NCI-H2107 treated with DMSO at 0.1 percent for 48 hours (cell line): ENCODE results near the gene PARVB.

ENCODE experiments used
- DNase-seq: peaks from one replicate; lab custom pipeline; 2025; ENCODE audit not compliant: unreplicated experiment; lab: John Stamatoyannopoulos, UW

Gene PARVB

GRCh38 chr22:44086271-44087088 lies 62.4 kb downstream of the PARVB start:
- no peak for DNase-seq

GRCh38 chr22:44087089-44087430 lies 63.0 kb downstream of the PARVB start:
- DNase-seq: no peak

GRCh38 chr22:44088976-44089570 lies 65.0 kb downstream of the PARVB start:
- DNase-seq: no peak

- DNase-seq: no peak
Measured at GRCh38 chr22:44089717-44090570, 65.8 kb downstream of the PARVB start.

GRCh38 chr22:44090571-44090905 lies 66.4 kb downstream of the PARVB start:
- no peak for DNase-seq

GRCh38 chr22:44091021-44091721 lies 67.1 kb downstream of the PARVB start:
- no peak for DNase-seq

GRCh38 chr22:44091751-44092150 lies 67.6 kb downstream of the PARVB start:
- DNase-seq: no peak

GRCh38 chr22:44092636-44093220 lies 68.6 kb downstream of the PARVB start:
- no peak for DNase-seq

- no peak for DNase-seq
Measured at GRCh38 chr22:44093791-44094190, 69.7 kb downstream of the PARVB start.

GRCh38 chr22:44094751-44095302 lies 70.7 kb downstream of the PARVB start:
- no peak for DNase-seq

- DNase-seq: no peak
Measured at GRCh38 chr22:44096736-44097135, 72.6 kb downstream of the PARVB start.

- no peak for DNase-seq
Measured at GRCh38 chr22:44097263-44098020, 73.3 kb downstream of the PARVB start.

GRCh38 chr22:44098021-44098739 lies 74.1 kb downstream of the PARVB start:
- no peak for DNase-seq

GRCh38 chr22:44098966-44099530 lies 74.9 kb downstream of the PARVB start:
- no peak for DNase-seq

- no peak for DNase-seq
Measured at GRCh38 chr22:44099696-44100095, 75.6 kb downstream of the PARVB start.

GRCh38 chr22:44100411-44100810 lies 76.3 kb downstream of the PARVB start:
- DNase-seq: no peak

GRCh38 chr22:44102121-44102520 lies 78.0 kb downstream of the PARVB start:
- DNase-seq: no peak

GRCh38 chr22:44102856-44103255 lies 78.8 kb downstream of the PARVB start:
- DNase-seq: no peak
